Anterior cingulate cortex (tissue), 58 donors: ENCODE data around the gene MSMO1.
"Not testable (repeated sequence)": the region's sequence is repeated elsewhere in the genome, so short reads cannot be mapped to it uniquely, and the experiment has no call there.

Source experiments
- DNase-seq, 58 donors: peaks; one replicate each; lab custom pipeline; 2025; lab: John Stamatoyannopoulos, UW

Gene MSMO1

DNA sequence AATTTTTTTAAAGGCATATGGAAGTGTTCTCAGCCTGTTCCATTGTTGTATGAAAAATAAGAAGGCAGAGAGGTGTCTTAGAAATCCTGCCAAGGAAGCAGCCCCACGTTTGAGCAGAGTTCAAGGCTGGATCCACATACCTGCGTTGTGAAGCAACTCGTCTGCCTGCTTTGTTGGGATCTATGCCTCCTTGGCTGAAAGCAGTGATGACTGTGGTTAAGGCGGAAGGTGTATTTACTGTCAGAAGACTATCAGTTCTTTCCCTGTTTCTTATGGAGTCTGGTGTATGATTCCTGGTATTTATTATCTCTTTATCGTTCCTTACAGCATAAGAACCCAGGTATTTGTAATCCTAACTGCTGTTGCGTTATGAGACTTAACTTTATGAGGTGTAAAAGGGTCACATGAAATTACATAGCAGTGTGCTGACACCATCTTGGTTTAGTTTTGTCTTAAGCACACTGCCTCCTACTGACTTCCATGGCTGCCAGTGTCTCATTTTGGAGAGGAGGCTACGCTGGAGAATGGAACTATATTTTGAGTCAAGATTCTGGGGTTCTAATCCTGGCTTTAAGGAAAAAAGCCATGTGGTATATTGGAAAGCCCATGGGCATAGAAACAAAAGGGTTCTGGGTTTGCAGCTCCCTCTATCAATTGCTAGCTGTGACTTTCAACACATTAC lies 3.1 kb upstream of the MSMO1 start:
- DNase-seq, result no peak

GRCh38 chr4:165324918-165325304 lies 2.6 kb upstream of the MSMO1 start:
- DNase-seq, result no peak

DNA sequence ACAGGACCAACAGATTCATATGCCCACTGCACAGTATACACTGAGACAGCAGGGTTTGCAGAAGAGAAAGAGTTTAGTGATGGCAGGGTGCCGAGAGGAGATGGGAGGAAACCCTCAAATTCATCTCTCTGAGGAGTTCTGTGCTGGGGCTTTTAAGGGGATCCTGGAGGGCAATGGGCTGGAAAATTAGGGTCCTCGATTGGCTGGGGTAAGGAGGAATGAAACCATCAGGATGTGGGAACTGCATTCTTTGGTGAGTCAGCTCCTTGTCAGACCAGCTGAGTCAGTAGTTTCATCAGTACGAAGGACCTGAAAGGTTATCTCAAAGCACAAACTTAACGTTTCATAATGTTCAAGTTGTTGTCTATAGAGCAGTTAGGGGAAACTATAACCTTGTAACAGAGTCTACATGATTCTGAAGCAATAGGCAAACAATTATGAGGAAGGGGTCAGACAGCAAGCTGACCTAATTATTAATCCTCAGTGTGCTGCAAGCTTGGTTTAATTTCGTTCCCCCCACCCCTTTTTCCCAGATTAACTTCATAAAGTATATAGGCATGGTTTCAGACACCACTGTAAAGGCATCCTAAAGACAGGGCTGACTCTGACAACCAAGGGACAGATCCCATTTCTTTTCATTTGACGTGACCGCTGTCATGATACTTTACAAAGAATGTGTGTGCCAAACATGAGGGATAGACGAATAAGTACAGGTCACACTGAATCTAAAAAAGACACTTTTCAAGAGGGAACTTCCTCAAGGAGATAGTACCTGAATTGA lies 1.5 kb upstream of the MSMO1 start:
- DNase-seq, result no peak

DNA sequence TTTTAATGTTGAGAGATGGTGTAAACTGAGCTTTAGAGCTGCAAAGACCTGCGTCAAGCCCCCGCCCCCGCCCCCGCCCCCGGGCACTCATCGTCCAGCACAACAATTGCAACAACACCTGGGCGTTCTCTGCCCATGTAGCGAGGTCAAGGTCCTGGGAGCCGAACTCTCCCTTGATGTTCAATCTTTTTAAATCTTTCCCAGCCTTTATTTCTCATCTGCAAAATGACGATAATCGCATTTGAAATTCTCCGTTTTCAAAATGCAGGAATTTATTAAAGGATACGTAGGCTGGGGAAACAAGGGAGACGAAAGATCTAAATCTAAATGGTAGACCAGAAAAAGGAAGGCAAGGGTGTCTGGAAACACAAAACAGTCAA lies 648 bp upstream of the MSMO1 start:
- DNase-seq, result peak in 11 of 58 donors; percentile 14 to 43 (median 31)

GRCh38 chr4:165328101-165328425 lies 594 bp downstream of the MSMO1 start:
- no peak for DNase-seq

GRCh38 chr4:165328708-165329107 lies 1.2 kb downstream of the MSMO1 start:
- no peak for DNase-seq

DNA sequence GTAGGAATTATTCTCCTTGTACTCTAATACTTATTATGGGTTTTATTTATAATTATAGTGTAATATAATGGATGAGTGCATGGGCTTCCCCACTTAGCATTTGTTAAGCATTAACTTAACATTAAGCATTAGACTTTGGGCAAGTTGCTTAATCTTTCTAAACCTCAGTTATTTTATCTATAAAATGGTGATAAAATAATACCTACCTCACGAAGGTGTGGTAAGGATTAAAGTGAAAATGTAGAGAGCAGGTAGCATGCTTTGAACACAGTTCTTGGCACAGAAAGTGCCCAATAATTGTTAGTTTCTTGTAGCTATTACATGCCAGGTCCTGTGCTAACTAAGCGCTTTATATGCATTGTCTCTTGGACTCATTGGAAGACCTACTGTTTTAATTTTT lies 2.6 kb downstream of the MSMO1 start:
- DNase-seq, result no peak

DNA sequence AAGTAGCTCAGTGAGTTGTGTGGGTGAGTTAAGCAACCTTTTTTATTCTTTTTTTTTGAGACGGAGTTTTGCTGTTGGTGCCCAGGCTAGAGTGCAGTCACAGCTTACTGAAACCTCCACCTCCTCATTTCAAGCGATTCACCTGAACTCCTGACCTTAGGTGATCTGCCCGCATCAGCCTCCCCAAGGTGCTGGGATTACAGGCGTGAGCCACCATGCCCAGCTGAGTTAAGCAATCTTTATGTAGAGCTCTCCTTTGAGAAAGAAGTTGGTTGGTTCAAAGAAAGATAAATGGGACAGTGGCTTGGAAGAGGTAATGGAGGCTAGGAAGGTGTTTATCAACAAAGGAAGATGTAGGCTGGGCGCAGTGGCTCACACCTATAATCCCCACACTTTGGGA lies 3.2 kb downstream of the MSMO1 start:
- DNase-seq, result no peak

GRCh38 chr4:165331359-165331758 lies 3.9 kb downstream of the MSMO1 start:
- no peak for DNase-seq

- no peak for DNase-seq
Measured at GRCh38 chr4:165331823-165332222, 4.4 kb downstream of the MSMO1 start.

GRCh38 chr4:165332502-165332901 lies 5.0 kb downstream of the MSMO1 start:
- no peak for DNase-seq

GRCh38 chr4:165335163-165335703 lies 7.8 kb downstream of the MSMO1 start:
- no peak for DNase-seq

GRCh38 chr4:165336743-165337142 lies 9.3 kb downstream of the MSMO1 start:
- no peak for DNase-seq

- not testable (repeated sequence) for DNase-seq
Measured at GRCh38 chr4:165342340-165342739, 14.9 kb downstream of the MSMO1 start.

- DNase-seq, result peak in 1 of 58 donors; percentile 6
Measured at GRCh38 chr4:165343353-165344191, 16.1 kb downstream of the MSMO1 start.

GRCh38 chr4:165345666-165346417 lies 18.4 kb downstream of the MSMO1 start:
- DNase-seq, result no peak

DNA sequence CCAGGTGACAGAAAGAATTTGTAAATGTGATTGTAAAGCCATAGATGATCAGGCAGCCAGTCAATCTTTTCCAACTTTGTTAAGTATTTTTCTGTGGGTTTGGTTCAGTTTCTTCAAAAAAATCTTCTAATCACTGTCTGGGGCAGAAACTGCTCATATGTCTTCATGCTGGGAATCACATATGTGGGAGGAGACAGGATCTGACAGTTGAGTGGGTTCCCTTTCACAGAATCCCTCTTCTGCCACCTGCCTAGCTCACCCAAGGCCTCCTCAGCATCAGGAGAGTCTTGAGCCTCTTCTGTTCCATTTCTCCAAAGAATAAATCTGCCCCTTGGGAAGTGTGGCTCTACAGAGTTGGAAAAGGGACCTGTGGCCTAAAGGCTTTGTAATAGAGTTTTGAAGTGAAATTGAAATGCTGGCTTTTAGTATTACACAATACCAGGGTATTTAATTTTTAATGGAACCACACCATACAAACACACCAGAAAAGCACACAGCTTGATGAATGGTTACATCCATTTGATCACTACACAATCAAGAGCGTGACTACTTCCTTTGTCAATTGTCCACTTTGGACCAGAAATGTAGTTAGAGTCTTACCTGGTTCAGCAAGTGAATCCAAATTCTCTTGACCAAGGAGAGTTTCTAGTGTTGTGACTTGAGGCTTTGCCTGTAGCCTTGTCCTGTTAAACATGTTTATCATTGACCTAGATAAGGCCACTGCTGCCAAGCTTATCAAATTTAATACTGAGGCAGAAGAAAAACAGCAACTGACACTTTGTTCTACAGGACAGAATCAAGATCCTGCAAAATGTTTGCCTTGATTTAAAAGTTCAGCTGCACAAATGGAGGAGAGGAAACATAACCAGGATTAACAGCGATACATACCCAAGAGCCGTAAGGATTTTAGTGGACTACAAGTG lies 20.4 kb downstream of the MSMO1 start:
- peak in 1 of 58 donors; percentile 3 for DNase-seq

DNA sequence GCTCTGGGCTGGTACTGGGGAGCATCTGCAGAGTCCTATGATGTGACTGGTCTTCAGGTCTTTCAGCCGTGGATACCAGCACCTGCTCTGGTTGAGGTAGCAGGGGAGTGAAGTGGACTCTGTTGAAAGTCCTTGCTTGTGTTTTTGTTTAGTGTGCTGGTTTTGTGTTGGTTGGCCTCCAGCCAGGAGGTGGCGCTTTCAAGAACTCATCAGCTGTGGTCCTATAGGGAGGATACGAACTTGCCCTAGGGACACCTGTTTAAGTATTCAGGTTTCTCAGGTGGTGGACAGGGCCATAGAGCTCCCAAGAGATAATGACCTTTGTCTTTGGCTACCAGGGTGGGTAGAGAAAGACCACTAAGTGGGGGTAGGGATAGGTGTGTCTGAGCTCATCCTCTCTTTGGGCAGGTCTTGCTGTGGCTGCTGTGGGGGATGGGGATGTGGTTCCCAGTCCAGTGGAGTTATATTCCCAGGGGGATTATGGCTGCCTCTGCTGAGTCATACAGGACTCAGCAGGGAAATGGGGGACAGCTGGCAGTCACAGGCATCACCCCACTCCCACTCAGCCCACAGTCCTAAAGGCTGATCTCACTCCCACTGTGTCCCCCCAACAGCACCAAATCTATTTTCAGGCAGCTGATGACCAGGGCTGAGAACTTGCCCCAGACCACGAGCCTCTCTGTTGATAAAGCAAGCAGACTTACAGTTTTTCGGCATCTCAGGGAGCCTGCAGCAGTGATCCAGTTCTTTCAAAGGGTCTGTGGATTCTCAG lies 24.1 kb downstream of the MSMO1 start:
- DNase-seq, result no peak
